Stimulated activated naive CD4-positive, alpha-beta T cell (primary cell): ENCODE data around the gene RELN.

ENCODE experiments used
- DNase-seq, 6 experiments: peaks; one replicate each; lab custom pipeline; 2025; lab: John Stamatoyannopoulos, UW

Gene RELN

GRCh38 chr7:103569621-103570305, 419.7 kb downstream of the RELN start:
- no peak for DNase-seq

DNA sequence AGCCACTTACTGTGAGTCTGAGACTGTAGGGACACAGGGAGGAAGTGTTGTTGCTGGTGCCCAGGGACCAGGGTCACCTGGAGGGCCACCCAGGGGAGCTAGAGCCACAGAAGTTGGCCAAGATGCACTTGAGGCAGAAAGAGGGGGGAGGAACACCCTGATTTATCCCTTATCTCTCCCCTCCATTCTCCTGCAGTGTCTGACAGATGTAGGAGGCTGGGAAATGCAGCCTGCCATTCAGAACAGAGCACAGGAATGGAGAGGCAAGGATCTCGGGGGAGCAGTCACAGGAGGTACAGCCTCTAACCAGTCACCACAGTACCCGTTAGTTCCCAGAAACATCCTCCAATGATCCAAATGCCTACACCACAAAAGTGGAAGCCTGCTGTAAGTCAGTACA, 425.0 kb downstream of the RELN start:
- no peak for DNase-seq

- no peak for DNase-seq
These were observed 429.3 kb downstream of the RELN start for GRCh38 chr7:103560136-103560535.

DNA sequence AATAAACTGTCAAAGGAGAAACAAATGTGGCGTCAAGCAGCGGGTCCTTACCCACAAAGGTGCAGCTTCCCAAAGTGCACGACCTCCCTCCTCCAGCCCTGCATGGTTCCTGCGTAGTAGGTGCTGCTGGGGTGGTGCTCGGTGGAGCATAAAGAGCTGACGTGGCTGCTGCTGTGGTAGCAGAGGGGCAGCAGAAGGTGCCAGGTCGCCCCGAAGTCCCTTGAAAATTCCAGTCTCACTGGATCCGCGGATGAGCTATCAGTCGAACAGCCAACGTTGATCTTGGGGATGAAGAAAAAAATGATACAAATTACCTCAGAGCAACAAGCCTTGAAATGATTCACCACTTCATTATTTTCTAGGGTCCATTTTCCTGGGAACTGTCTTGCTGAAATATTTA, 438.4 kb downstream of the RELN start:
- no peak for DNase-seq

GRCh38 chr7:103549786-103550185, 439.7 kb downstream of the RELN start:
- no peak for DNase-seq

DNA sequence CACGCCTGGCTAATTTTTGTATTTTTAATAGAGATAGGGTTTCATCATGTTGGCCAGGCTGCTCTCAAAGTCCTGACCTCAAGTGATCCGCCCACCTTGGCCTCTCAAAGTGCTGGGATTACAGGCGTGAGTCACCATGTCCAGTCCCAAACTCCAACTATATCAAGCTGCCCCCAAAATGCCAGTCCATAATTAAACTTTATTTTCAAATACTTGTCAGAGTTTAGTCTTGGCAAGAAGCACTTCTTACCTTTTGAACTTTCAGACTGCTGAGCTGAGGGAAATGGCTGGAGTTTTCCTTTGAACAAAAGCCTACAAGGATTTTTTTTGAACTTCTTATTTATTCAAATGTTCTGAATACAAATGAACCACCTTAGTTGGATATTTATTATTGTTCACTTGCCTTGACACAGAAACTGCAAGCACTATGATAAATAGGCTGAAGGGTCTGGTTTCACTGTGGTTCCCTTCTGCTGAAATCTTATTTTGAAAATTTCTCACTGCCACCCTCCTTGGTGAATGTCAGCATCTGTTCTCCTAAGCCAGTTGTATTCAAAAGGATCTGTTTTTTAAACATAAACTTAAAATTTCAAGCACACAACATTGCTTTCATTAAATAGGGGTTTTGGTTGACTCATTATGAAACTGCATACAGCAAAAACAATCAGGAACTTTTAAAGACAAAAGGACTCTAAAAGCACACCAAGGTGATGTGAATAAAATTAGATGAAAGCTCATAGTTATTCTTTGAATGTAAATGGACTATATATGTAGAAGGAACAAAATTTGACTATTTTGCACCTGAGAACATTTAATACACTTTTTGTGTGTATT, 441.8 kb downstream of the RELN start:
- no peak for DNase-seq

- DNase-seq: no peak
These were observed 447.0 kb downstream of the RELN start for GRCh38 chr7:103542470-103542869.

DNA sequence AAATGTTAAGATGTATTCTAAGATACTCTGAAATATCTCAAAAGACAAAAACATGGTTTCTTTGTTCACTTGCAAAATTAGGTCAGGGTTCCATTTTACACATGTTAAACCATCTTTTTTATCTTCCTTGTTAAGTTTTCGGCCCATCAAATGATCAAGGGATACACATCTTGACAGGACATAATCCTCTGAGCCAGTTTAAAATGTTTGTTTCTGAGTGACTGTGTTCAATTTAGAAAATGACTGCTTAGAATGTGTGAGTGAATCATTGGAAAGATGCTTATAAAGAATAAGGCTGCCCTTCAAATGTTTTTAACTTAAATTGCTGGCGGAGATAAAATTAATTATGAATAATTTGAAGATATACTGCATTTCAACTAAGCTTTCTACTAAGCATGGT, 447.5 kb downstream of the RELN start:
- no peak for DNase-seq

- DNase-seq: no peak
These were observed 448.4 kb downstream of the RELN start for GRCh38 chr7:103541026-103541425.

DNA sequence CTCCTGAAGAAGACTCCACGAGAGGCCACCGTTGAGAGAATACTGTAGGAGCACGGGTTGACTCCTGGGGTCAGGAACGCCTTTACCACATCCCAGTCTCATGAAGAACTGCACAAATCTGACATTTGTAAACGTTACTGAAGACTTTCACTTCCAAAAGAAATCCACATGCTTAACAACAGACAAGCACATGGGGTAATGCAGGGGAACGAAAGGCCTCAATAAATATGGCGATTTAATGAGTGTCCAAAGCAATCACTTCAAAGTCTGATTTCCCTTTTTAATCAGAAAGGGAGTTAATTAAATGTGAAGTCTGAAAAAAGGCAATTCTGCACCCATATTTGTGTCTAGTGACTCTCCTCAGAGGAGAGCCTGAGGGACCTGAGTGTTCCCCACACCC, 449.1 kb downstream of the RELN start:
- DNase-seq: no peak

GRCh38 chr7:103539875-103540274, 449.6 kb downstream of the RELN start:
- DNase-seq: no peak

DNA sequence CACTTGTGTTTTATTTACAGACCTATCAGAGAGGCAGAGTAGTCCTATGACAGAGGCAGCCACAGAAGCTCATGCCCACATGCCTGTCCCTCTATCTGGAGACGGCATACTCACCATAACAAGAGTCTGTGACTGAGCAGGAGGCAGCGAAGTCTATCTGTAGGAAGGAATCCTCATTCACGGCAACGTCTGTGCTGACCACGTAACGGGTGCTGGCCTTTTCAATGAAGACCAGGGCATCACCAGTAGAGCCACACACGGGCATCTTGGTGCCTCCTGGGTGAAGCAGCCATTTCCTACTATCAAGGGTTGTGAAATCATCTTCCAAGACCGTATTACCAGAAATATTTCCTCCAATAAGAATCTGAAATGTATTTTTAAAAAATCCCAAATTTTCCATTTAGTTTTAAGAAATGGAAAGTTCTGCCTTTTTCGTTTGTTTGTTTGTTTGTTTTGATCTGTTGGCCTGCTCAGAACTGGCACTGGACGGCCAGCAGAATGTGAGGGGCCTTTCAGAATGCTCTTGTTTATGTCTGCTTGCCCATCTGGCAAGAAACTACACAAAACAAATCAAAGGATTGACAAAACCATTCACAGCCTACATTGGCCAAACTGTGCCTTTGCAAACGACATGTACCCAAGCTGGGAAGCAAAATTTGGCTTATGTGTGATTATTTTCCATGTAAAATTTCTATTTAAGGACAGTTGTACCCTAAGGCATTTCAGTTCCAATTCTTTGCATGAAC, 450.3 kb downstream of the RELN start:
- no peak for DNase-seq

DNA sequence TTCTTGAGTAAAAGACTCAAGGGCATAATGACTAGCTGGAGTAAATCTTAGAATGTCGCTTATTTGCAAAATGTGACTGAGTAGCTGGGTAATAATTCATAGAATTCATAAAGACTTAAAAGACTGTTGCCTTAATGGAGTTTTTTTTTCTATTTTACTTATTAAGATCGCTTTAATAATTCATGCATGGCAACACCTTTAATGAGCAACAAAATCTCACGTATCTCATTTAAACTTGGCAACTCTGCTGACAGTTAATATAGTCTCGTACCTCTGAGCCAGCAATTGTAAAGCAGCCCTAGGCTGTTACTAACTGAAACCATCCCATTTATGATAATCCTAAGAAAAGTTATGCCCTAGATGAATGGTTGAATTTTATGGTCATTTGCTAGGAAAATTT, 455.7 kb downstream of the RELN start:
- no peak for DNase-seq

- no peak for DNase-seq
These were observed 456.5 kb downstream of the RELN start for GRCh38 chr7:103532955-103533354.

DNA sequence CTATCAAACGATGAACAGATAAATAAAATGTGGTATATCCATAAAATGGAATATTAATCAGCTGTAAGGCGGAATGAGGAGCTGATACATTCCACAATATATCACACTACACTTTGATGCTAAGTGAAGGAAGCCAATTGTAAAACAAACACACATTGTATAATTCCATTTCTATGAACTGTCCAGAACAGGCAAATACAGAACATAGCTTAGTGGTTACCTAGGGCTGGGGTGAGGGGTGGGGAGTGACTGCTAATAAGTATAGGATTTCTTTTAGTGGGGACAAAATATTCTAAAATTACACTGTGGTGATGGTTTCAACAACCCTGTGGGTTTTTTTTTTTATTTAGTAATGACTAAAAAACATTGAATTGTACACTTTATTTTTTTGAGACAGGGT, 461.3 kb downstream of the RELN start:
- DNase-seq: no peak

DNA sequence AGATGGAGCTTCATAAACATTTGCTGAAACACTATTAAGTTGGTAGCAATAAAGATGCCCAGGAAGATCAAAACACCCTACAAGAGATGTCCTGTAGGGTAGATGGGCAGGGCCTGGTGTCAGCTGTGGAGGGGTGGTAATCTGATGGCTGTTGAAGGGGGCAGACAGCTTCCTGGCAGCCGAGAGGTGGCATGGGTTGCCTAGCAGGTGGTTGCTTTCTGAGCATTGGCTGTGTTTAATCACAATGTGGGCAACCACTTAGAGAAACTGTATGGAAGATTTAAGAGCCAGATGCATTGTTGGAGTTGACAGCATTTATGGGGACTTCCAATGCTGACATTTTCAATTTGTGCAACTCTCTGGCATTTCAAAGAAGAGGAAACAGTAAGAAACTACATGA, 463.5 kb downstream of the RELN start:
- no peak for DNase-seq

- DNase-seq: no peak
These were observed 465.2 kb downstream of the RELN start for GRCh38 chr7:103524042-103524907.

DNA sequence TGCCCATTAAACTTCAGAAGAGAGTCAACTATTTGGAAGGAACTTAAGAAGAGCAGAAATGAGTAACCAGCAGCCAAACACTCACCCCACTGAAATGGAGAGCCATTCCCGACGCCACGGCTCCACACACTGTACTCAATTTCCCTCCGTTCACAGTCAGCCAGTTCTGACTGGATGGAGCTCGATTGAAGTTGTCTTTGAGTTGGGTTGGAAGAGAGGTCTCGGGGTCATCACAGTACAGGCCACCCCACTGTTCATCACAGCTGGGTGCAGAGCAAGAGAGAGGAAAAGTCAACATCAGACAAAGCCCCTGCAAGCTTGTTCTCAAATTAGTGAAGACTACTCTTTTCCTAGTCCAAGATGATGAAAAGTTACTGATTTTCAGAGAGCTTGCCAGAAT, 467.5 kb downstream of the RELN start:
- no peak for DNase-seq

GRCh38 chr7:103504505-103505135, 484.8 kb downstream of the RELN start:
- no peak for DNase-seq

- no peak for DNase-seq
These were observed 488.3 kb downstream of the RELN start for GRCh38 chr7:103501206-103501605.

DNA sequence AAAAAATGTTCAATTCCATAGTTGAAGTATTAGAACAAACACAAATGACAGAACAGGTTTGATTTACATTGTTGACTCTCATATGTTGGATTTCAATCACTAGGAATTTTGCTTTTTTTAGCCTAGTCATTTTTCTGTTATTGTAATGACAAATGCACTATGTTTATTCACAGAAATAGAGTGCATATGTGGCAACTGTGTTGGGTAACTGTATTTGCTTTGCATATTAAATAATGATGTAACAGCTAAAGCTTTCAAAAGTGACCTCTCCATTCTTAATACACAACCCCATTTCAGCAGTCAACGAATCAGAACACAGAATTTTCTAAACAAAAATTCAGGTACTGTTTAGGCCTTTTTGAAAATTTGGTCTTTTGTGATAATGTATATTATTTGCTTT, 489.5 kb downstream of the RELN start:
- no peak for DNase-seq
